NOMO-1 treated with dmso at 0.1 percent for 144 hours (cell line): ENCODE data around the gene FOXO6.

Experiments
- DNase-seq: peaks from one replicate; lab custom pipeline; 2025; ENCODE audit not compliant: unreplicated experiment; lab: John Stamatoyannopoulos, UW

FOXO6 gene

GRCh38 chr1:41360786-41361494 lies at the start of gene FOXO6:
TSS of gene FOXO6 (plus strand) at chr1:41361434.
- DNase-seq = peak; percentile 82

GRCh38 chr1:41312991-41313645 lies 48.1 kb upstream of the FOXO6 start:
- DNase-seq = no peak

- DNase-seq = no peak
These were observed 47.5 kb upstream of the FOXO6 start for GRCh38 chr1:41313661-41314131.

GRCh38 chr1:41314376-41315145 lies 46.7 kb upstream of the FOXO6 start:
- no peak for DNase-seq

- no peak for DNase-seq
These were observed 46.0 kb upstream of the FOXO6 start for GRCh38 chr1:41315146-41315822.

GRCh38 chr1:41315871-41316270 lies 45.4 kb upstream of the FOXO6 start:
- no peak for DNase-seq

GRCh38 chr1:41317361-41317760 lies 43.9 kb upstream of the FOXO6 start:
- DNase-seq = no peak

- DNase-seq = no peak
These were observed 43.1 kb upstream of the FOXO6 start for GRCh38 chr1:41318135-41318534.

- no peak for DNase-seq
These were observed 42.0 kb upstream of the FOXO6 start for GRCh38 chr1:41319106-41319755.

GRCh38 chr1:41319807-41320711 lies 41.2 kb upstream of the FOXO6 start:
- DNase-seq = no peak

- no peak for DNase-seq
These were observed 40.1 kb upstream of the FOXO6 start for GRCh38 chr1:41320895-41321676.

- no peak for DNase-seq
These were observed 39.1 kb upstream of the FOXO6 start for GRCh38 chr1:41322101-41322661.

GRCh38 chr1:41322835-41323234 lies 38.4 kb upstream of the FOXO6 start:
- peak; percentile 9 for DNase-seq

GRCh38 chr1:41323243-41323642 lies 38.0 kb upstream of the FOXO6 start:
- no peak for DNase-seq

GRCh38 chr1:41325801-41326200 lies 35.4 kb upstream of the FOXO6 start:
- no peak for DNase-seq

GRCh38 chr1:41327383-41327999 lies 33.7 kb upstream of the FOXO6 start:
- no peak for DNase-seq

GRCh38 chr1:41328001-41328615 lies 33.1 kb upstream of the FOXO6 start:
- DNase-seq = no peak
